ENCODE results near the gene MKNK1. TPM values are rescaled to one million over a fixed set of nuclear protein-coding genes. Genes with fewer than 3 reads are reported as not detected.

The MKNK1 gene
- total RNA-seq, 1 experiment from 2014 or later: 12.9 TPM

- no peaks in the 10 kb centered on the region for H3K79me1 ChIP-seq (ENCODE audit: insufficient read depth, low read depth, low read length, poor library complexity, severe bottlenecking)
- H2BK12ac ChIP-seq (ENCODE audit: insufficient read length, low read depth, low read length): no peak overlapping the region
- no peak overlapping the region for H3K4ac ChIP-seq (ENCODE audit: low read depth, low read length)
- Mint-ChIP-seq H3K4me3 (no peak overlapping the region), H3K27me3 (ENCODE audit: low read depth) (peaks cover 8% of the 10 kb centered on the region), H3K9me3 (no peaks in the 10 kb centered on the region), H3K36me3 (ENCODE audit: insufficient read depth in 1 of 3, low read depth in 3 of 3) (no peaks in the 10 kb centered on the region), H3K27ac (peak overlapping the region in 1 of 3 experiments; percentile 39; a peak in 1 of 7 replicates), H3K4me1 (peaks cover 7 to 25% of the 10 kb centered on the region in 2 experiments)
- no peak overlapping the region for H2BK120ac ChIP-seq (ENCODE audit: low read depth, low read length, poor library complexity, severe bottlenecking)
- H3T11ph ChIP-seq (ENCODE audit: low read length): no peak overlapping the region
- no peak for TF ChIP-seq CTCF (conservative IDR thresholded peaks at IDR 0.05)
- H3K23me2 ChIP-seq (ENCODE audit: insufficient read length, low read depth, low read length, poor library complexity, severe bottlenecking): no peaks in the 10 kb centered on the region
- H4K20me1 ChIP-seq (ENCODE audit: control insufficient read depth, insufficient read depth, insufficient read length): no peaks in the 10 kb centered on the region
- H2BK5ac ChIP-seq (ENCODE audit: insufficient read length, low read length): no peak overlapping the region
- no peak overlapping the region for H3K56ac ChIP-seq (ENCODE audit: insufficient read length, low read depth, low read length)
- no peak overlapping the region for H3K23ac ChIP-seq (ENCODE audit: insufficient read length, low read depth, low read length)
- no peaks in the 10 kb centered on the region for H3K79me2 ChIP-seq (ENCODE audit: insufficient read depth, low read length)
- H3K4me1 ChIP-seq (ENCODE audit: insufficient read depth, low read length): 0 out of 2 replicates have a peak, but pooled peaks cover 2% of the 10 kb centered on the region
- no peak overlapping the region for H2BK20ac ChIP-seq (ENCODE audit: low read depth, low read length, poor library complexity, severe bottlenecking)
- WGBS (ENCODE audit: extremely low coverage, insufficient read length, low lambda C conversion rate): no CpG with 5 or more reads among the region's 7 CpGs
- no peak overlapping the region for H2BK15ac ChIP-seq (ENCODE audit: low read depth, low read length)
- no peak overlapping the region for H3K18ac ChIP-seq (ENCODE audit: insufficient read length, low read depth, low read length)
- H4K8ac ChIP-seq (replicated peaks; ENCODE audit: insufficient read length, low read depth, low read length): no peak overlapping the region
- H2AFZ ChIP-seq (ENCODE audit: low read length): no peak overlapping the region
- no peak overlapping the region for H3K27ac ChIP-seq (ENCODE audit: insufficient read length, low read depth, low read length)
- no peak for DNase-seq
- H3K14ac ChIP-seq (ENCODE audit: insufficient read depth, low read length): no peak overlapping the region; the same call in 1 of the 2 replicates
- no peak overlapping the region for H2AK5ac ChIP-seq (ENCODE audit: insufficient read length, low read length)
- H4K5ac ChIP-seq (ENCODE audit: insufficient read length, low read depth, low read length): no peak overlapping the region
- no peaks in the 10 kb centered on the region for H3K9me3 ChIP-seq (ENCODE audit: control insufficient read depth, low read depth, low read length)
- no peak overlapping the region for H4K91ac ChIP-seq (ENCODE audit: insufficient read length, low read depth, low read length)
- H3K27me3 ChIP-seq (ENCODE audit: insufficient read depth, low read length): no peaks in the 10 kb centered on the region
- H3K9ac ChIP-seq (ENCODE audit: extremely low read depth, insufficient read length, low read length): no peak overlapping the region
- H3K4me2 ChIP-seq (ENCODE audit: insufficient read depth, insufficient read length, low read length): no peak overlapping the region
These were observed 48.0 kb downstream of the MKNK1 start for GRCh38 chr1:46555826-46556619.

All from H9 (cell line).